Dedifferentiated amniotic fluid mesenchymal stem cell (primary cell): Measurements from ENCODE around the gene MINDY4.

Experiments used
- DNase-seq: peaks from one replicate; pipeline ENCODE4 v3.0.0-alpha.2; 2016; ENCODE audit errors: extremely low spot score

Gene MINDY4

GRCh38 chr7:30915005-30915601 is 143.9 kb downstream of the MINDY4 start:
- DNase-seq = no peak

GRCh38 chr7:30915751-30916150 is 144.5 kb downstream of the MINDY4 start:
- DNase-seq = no peak

GRCh38 chr7:30916255-30916654 is 145.0 kb downstream of the MINDY4 start:
- no peak for DNase-seq

GRCh38 chr7:30916767-30917166 is 145.6 kb downstream of the MINDY4 start:
- no peak for DNase-seq

- no peak for DNase-seq
These were observed 146.1 kb downstream of the MINDY4 start for GRCh38 chr7:30917216-30917893.

- no peak for DNase-seq
These were observed 147.5 kb downstream of the MINDY4 start for GRCh38 chr7:30918676-30919075.

GRCh38 chr7:30920021-30920583 is 148.9 kb downstream of the MINDY4 start:
- peak; percentile 20 for DNase-seq

GRCh38 chr7:30920584-30921539 is 149.6 kb downstream of the MINDY4 start:
- peak; percentile 60 for DNase-seq

GRCh38 chr7:30921540-30922401 is 150.6 kb downstream of the MINDY4 start:
- no peak for DNase-seq

GRCh38 chr7:30922596-30922995 is 151.4 kb downstream of the MINDY4 start:
- no peak for DNase-seq

- no peak for DNase-seq
These were observed 152.0 kb downstream of the MINDY4 start for GRCh38 chr7:30923009-30923773.

- DNase-seq = no peak
These were observed 152.7 kb downstream of the MINDY4 start for GRCh38 chr7:30923774-30924413.

- DNase-seq = no peak
These were observed 153.4 kb downstream of the MINDY4 start for GRCh38 chr7:30924624-30925023.

- DNase-seq = no peak
These were observed 153.9 kb downstream of the MINDY4 start for GRCh38 chr7:30925117-30925516.

- DNase-seq = no peak
These were observed 154.7 kb downstream of the MINDY4 start for GRCh38 chr7:30925913-30926312.

- DNase-seq = no peak
These were observed 155.1 kb downstream of the MINDY4 start for GRCh38 chr7:30926313-30926712.

- DNase-seq = no peak
These were observed 155.8 kb downstream of the MINDY4 start for GRCh38 chr7:30927040-30927439.

GRCh38 chr7:30927559-30927958 is 156.3 kb downstream of the MINDY4 start:
- no peak for DNase-seq

GRCh38 chr7:30928254-30928872 is 157.1 kb downstream of the MINDY4 start:
- DNase-seq = no peak

- DNase-seq = no peak
These were observed 158.5 kb downstream of the MINDY4 start for GRCh38 chr7:30929686-30930085.
